A549 (cell line): ENCODE data around the gene CIAO3. TPM values are rescaled to one million over a fixed set of nuclear protein-coding genes. Genes with fewer than 3 reads are reported as not detected.
A peak's percentile ranks its signal among the peaks of the same experiment; 100 is the strongest.

Source experiments
- ATAC-seq, 2 experiments: fragments of 200-7000 bp in 1 of 2; fragments of >200 bp in 1 of 2; cut with Nextera tagmentation in 1 of 2; cut with Tn5 transposase in 1 of 2; 3 replicates each; pipeline versions ENCODE4 v1.8.0 to v1.9.1; 2018 to 2020; ENCODE audit warnings: mild to moderate bottlenecking in 1 of 2, moderate library complexity in 1 of 2
- CTCF ChIA-PET: fragments of 300-600 bp; sonication (Branson Sonifier 250); formaldehyde crosslinking; extraction: SDS; loops from one replicate; lab custom pipeline; 2021; ENCODE audit warnings: antibody characterized with exemption, inconsistent platforms; lab: Yijun Ruan, JAX
- POLR2A ChIA-PET: fragments of 350-600 bp; formaldehyde crosslinking; extraction: SDS; loops from one replicate; lab custom pipeline; 2021; ENCODE audit warnings: antibody characterized with exemption, inconsistent platforms; lab: Yijun Ruan, JAX
- DNase-seq, 2 experiments: peaks; one replicate each; pipeline versions ENCODE4 v3.0.0 to v3.0.0-alpha.2; 2011 to 2016; ENCODE audit warnings: low read depth in 1 of 2, low spot score in 1 of 2
- FAIRE-seq: peaks from 2 replicates; lab custom pipeline; 2011; peaks lifted over from hg19 to GRCh38; lab: Jason Lieb, UNC
- H3K27ac ChIP-seq, 2 experiments: fragments of >200 bp; sonication (Bioruptor Twin); formaldehyde crosslinking; 3 replicates each; pipeline ENCODE4 v1.5.1; 2016 to 2017
- H3K4me1 ChIP-seq: fragments of >200 bp; sonication (Bioruptor Twin); formaldehyde crosslinking; 3 replicates; pipeline ENCODE4 v1.6.1; 2016
- H3K4me2 ChIP-seq: fragments of >200 bp; sonication (Bioruptor Twin); formaldehyde crosslinking; 3 replicates; pipeline ENCODE4 v1.6.1; 2016
- H3K4me3 ChIP-seq: fragments of >200 bp; sonication (Bioruptor Twin); formaldehyde crosslinking; 3 replicates; pipeline ENCODE4 v1.5.1; 2016
- H3K9me3 ChIP-seq: fragments of >200 bp; sonication (Bioruptor Twin); formaldehyde crosslinking; 3 replicates; pipeline ENCODE4 v1.6.1; 2016
- BHLHE40 ChIP-seq: IDR thresholded peaks from 2 replicates; pipeline ENCODE4 v1.6.1; 2012; ENCODE audit warnings: low read depth, low read length, inconsistent platforms
- CHD4 ChIP-seq: fragments of 200-600 bp; sonication (generic); IDR thresholded peaks from 2 replicates; pipeline ENCODE4 v1.6.1; 2016; ENCODE audit warnings: antibody characterized with exemption, mild to moderate bottlenecking, borderline replicate concordance
- EHF ChIP-seq: fragments of 250-450 bp; sonication (Bioruptor Pico); IDR thresholded peaks from 2 replicates; pipeline ENCODE4 v1.5.0; 2020; ENCODE audit warnings: mild to moderate bottlenecking
- FOSL2 ChIP-seq, 2 experiments: fragments of 450-650 bp in 1 of 2; fragments of >200 bp in 1 of 2; sonication (Bioruptor Twin) in 1 of 2; formaldehyde crosslinking; IDR thresholded peaks; 2 replicates each; pipeline versions ENCODE4 v1.5.0 to v1.6.1; 2016 to 2020; ENCODE audit warnings: mild to moderate bottlenecking in 1 of 2, moderate library complexity in 1 of 2
- GATA3 ChIP-seq: IDR thresholded peaks from 2 replicates; pipeline ENCODE4 v1.6.1; 2012; ENCODE audit warnings: borderline replicate concordance
- HEYL ChIP-seq: fragments of 250-450 bp; sonication (Bioruptor Pico); IDR thresholded peaks from 2 replicates; pipeline ENCODE4 v1.8.0; 2021; ENCODE audit warnings: mild to moderate bottlenecking, moderate library complexity
- HOXA7 ChIP-seq: fragments of 250-450 bp; sonication (Bioruptor Pico); IDR thresholded peaks from 2 replicates; pipeline ENCODE4 v1.5.0; 2020; ENCODE audit warnings: mild to moderate bottlenecking, moderate library complexity
- HOXB13 ChIP-seq: fragments of 250-450 bp; sonication (Bioruptor Pico); IDR thresholded peaks from 2 replicates; pipeline ENCODE4 v1.5.0; 2020; ENCODE audit warnings: low read depth, mild to moderate bottlenecking, moderate library complexity
- JUN ChIP-seq, 2 experiments: fragments of >200 bp; sonication (Bioruptor Twin); formaldehyde crosslinking; IDR thresholded peaks; 2 replicates in 1 of 2; 3 replicates in 1 of 2; pipeline ENCODE4 v1.6.1; 2016 to 2017
- JUNB ChIP-seq: fragments of >200 bp; sonication (Bioruptor Twin); formaldehyde crosslinking; IDR thresholded peaks from 2 replicates; pipeline ENCODE4 v1.6.1; 2016
- KDM1A ChIP-seq: fragments of 200-600 bp; sonication (generic); IDR thresholded peaks from 2 replicates; pipeline ENCODE4 v1.6.1; 2016; ENCODE audit warnings: low read depth, mild to moderate bottlenecking
- MYC ChIP-seq: IDR thresholded peaks from 2 replicates; pipeline ENCODE4 v1.6.1; 2012; ENCODE audit warnings: mild to moderate bottlenecking, inconsistent platforms, low read length, improper control_type of control experiment, borderline replicate concordance
- NPAS2 ChIP-seq: fragments of 250-450 bp; sonication (Bioruptor Pico); IDR thresholded peaks from 2 replicates; pipeline ENCODE4 v1.8.0; 2022; ENCODE audit warnings: mild to moderate bottlenecking, moderate library complexity, borderline replicate concordance
- POLR2A ChIP-seq: IDR thresholded peaks from 2 replicates; pipeline ENCODE4 v1.6.1; 2012; ENCODE audit warnings: mild to moderate bottlenecking, low read length
- RFX5 ChIP-seq: fragments of 450-650 bp; IDR thresholded peaks from 2 replicates; pipeline ENCODE4 v1.7.1; 2014; ENCODE audit warnings: antibody characterized with exemption, mild to moderate bottlenecking, moderate library complexity
- RNF2 ChIP-seq: fragments of 200-600 bp; sonication (generic); IDR thresholded peaks from 2 replicates; pipeline ENCODE4 v1.6.1; 2016; ENCODE audit warnings: low read depth, mild to moderate bottlenecking, antibody characterized with exemption, moderate library complexity, borderline replicate concordance
- TP53 ChIP-seq: fragments of 250-450 bp; sonication (Bioruptor Pico); IDR thresholded peaks from 2 replicates; pipeline ENCODE4 v1.5.0; 2021; ENCODE audit warnings: mild to moderate bottlenecking, moderate library complexity
- ZFP36 ChIP-seq: fragments of 450-650 bp; IDR thresholded peaks from 2 replicates; pipeline ENCODE4 v1.6.1; 2014; ENCODE audit warnings: borderline replicate concordance; ENCODE audit not compliant: partially characterized antibody
- WGBS: methylation state at CpG from one replicate; pipeline ENCODE4 v1.1.6; 2017; ENCODE audit errors: missing lambda C conversion rate; 5-methylcytosine and 5-hydroxymethylcytosine counted together
- polyA plus RNA-seq, 4 experiments: library from polyadenylated mRNA; depleted of rRNA in 3 of 4; stranded (reverse); fragments of >200 nt; fragmentation: RNase III in 1 of 4; extraction: RNeasy Plus Mini Kit Qiagen cat#74134 plus additional on column Dnase treatment in 1 of 4; gene quantifications; 2 replicates in 3 of 4; 3 replicates in 1 of 4; pipeline ENCODE4 v1.2.3, GENCODE V29; 2011 to 2017
- TF ChIP-seq, protein P1 (sequence below): IDR thresholded peaks from 2 replicates; pipeline ENCODE4 v1.6.1; 2012
- TF ChIP-seq, protein P2 (sequence below): fragments of >200 bp; sonication (Bioruptor Twin); formaldehyde crosslinking; IDR thresholded peaks from 3 replicates; pipeline ENCODE4 v1.6.1; 2016

CIAO3 gene
- polyA plus RNA-seq, 2 of the 4 experiments (the other 2 are of a cell fraction): 17.4 to 23.0 TPM

DNA sequence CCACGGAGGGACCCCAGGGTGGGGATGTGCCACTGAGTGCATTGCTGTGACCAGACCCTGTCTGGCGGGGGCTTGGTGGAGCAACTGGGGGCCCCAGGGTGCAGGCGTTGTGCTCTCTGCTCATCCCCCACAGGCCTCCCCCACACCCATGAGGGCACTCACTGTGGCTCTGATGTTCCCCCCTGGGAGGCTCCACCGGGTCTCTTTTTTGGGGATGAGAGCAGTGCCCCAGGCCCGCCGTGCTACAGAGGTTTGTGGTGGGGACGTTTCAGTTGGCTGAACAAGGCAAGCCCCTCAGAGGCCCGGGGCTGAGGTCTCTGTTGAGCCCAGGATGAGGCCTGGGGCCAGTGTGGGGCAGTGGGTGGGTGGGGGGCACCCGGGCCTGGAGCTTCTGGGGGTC lies 17.1 kb downstream of the CIAO3 start (continued):
- TF ChIP-seq CHD4 (no peak), BHLHE40 (no peak), GATA3 (no peak), EHF (CRISPR knock-in tag) (no peak)

DNA sequence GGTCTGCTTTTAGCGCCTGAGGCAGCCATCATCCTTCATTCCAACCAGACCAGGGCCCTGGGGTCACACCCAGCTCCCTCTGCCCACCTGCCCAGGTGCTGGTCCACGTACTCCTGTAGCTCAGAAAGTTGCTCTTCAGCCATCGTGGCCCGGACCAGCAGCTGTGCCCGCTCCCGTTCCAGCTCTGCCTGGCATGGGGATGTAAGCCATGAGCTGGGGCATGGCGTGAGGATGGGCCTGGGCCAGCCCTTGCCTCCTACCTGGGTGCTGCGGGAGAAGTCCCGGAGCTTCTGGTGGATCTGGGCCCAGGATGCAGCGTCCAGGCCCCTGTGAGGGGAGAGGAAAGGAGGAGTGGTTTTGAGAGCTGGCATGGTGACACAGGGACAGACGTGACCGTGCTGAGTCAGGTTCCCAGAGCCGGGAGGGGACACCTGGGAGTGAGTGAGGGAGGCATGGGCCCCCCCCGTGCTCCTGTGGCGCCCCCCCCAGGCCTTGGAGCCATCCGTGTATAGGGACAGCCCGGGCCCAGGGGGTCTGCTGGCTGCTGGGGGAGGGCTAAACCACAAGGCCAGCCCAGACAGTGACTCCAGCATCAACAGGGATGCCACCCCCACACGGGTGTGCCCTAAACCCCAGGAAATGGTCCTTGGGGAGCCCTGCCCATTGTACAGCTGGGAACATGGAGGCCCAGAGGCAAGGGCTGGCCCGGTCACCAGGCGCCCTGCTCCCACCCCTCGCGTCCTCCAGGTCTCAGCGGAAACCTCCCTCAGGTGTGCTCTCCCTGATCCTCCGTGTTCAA lies 17.8 kb downstream of the CIAO3 start:
- H3K27ac ChIP-seq: no peak overlapping the region
- peaks cover 37% of the 10 kb centered on the region for H3K4me1 ChIP-seq
- no peaks in the 10 kb centered on the region for H3K9me3 ChIP-seq
- WGBS: 88% methylated on average over 14 of the region's 24 CpGs
- CTCF ChIA-PET: interaction anchor here (0.7 to 28.0 kb wide), 5 partner anchors 9 to 62 kb away, joined by 3 to 656 read pairs (median 4); partner anchors contain the start of genes ANTKMT, CCDC78, CIAO3 and FBXL16
- ATAC-seq (no peak), FAIRE-seq (no peak), DNase-seq (no peak)
- no peak overlapping the region for H3K4me3 ChIP-seq
- POLR2A ChIA-PET: interaction anchor here (4.2 kb wide), 1 partner anchor 8 kb away, joined by 23 read pairs; the partner anchor contains the start of gene METRN
- H3K4me2 ChIP-seq: no peak overlapping the region
- TF ChIP-seq HOXA7 (CRISPR knock-in tag) (no peak), JUN (IDR thresholded peaks at IDR 0.05) (0 out of 5 replicates have a peak, but pooled peaks of 1 of the 2 experiments have one; percentile 11)

DNA sequence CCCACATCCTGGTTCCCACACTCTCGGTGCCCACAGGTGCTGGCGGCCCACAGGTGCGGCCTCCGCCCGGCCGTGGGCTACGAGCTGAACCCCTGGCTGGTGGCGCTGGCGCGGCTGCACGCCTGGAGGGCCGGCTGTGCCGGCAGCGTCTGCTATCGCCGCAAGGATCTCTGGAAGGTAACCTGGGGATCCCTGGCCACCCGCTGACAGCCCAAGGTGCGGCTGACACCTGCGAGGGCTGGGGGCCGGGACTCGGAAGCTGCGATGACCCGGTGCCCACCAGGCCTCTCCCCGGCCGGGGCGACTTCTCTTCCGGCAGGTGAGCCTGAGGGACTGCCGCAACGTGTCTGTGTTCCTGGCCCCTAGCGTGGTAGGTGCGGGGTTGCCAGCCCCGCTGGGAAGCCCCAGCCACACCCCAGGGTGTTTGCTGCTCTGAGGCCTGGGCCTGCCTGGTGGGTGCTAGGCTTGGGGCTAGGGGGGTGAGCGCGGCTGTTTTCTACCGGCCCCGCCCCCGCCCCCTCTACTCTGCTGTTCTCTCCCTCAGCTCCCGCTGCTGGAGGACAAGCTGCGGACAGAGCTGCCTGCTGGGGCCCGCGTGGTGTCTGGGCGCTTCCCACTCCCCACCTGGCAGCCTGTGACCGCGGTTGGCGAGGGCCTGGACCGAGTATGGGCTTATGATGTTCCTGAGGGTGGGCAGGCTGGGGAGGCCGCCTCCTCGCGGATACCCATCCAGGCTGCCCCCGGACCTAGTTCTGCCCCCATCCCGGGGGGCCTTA lies 18.8 kb downstream of the CIAO3 start:
- POLR2A ChIA-PET: interaction anchor here (0.6 to 2.6 kb wide), 10 partner anchors 9 to 66 kb away, joined by 3 to 33 read pairs (median 6); partner anchors contain the start of genes CHTF18, RPUSD1, STUB1 and WDR24
- 91% methylated on average over 29 of the region's 51 CpGs for WGBS
- Histone ChIP-seq H3K9me3 (no peaks in the 10 kb centered on the region), H3K4me1 (peaks cover 47% of the 10 kb centered on the region), H3K27ac (peak overlapping the region; percentile 98 to 99), H3K4me2 (peak overlapping the region; percentile 94)
- no peak for FAIRE-seq
- TF ChIP-seq NPAS2 (CRISPR knock-in tag) (no peak), CHD4 (no peak), ZFP36 (no peak), JUNB (no peak), JUN (IDR thresholded peaks at IDR 0.05) (no peak), EHF (CRISPR knock-in tag) (no peak), MYC (no peak), TP53 (CRISPR knock-in tag) (no peak), RNF2 (no peak), HOXB13 (CRISPR knock-in tag) (no peak), RFX5 (no peak), POLR2A (no peak), KDM1A (no peak), FOSL2 (IDR thresholded peaks at IDR 0.05) (no peak), FOSL2 (CRISPR knock-in tag; IDR thresholded peaks at IDR 0.05) (no peak), HEYL (CRISPR knock-in tag) (no peak)
- TF ChIP-seq, protein P1, sequence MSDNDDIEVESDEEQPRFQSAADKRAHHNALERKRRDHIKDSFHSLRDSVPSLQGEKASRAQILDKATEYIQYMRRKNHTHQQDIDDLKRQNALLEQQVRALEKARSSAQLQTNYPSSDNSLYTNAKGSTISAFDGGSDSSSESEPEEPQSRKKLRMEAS: no peak
- TF ChIP-seq, protein P2, sequence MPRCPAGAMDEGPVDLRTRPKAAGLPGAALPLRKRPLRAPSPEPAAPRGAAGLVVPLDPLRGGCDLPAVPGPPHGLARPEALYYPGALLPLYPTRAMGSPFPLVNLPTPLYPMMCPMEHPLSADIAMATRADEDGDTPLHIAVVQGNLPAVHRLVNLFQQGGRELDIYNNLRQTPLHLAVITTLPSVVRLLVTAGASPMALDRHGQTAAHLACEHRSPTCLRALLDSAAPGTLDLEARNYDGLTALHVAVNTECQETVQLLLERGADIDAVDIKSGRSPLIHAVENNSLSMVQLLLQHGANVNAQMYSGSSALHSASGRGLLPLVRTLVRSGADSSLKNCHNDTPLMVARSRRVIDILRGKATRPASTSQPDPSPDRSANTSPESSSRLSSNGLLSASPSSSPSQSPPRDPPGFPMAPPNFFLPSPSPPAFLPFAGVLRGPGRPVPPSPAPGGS: no peak
- TF ChIP-seq, all 56 proteins: peak for 0
- peak overlapping the region; percentile 93 for H3K4me3 ChIP-seq
- DNase-seq: no peak
- ATAC-seq: no peak
- CTCF ChIA-PET: interaction anchor here (0.6 to 28.0 kb wide), 6 partner anchors 8 to 64 kb away, joined by 3 to 656 read pairs (median 16); partner anchors contain the start of genes ANTKMT, CCDC78, CIAO3 and FBXL16
